ENCODE data around the gene FKBP14. TPM values are rescaled to one million over a fixed set of nuclear protein-coding genes. Genes with fewer than 3 reads are reported as not detected.
"Not testable (repeated sequence)": the region's sequence is repeated elsewhere in the genome, so short reads cannot be mapped to it uniquely, and the experiment has no call there.

Gene FKBP14
- total and polyA plus RNA-seq, 5 experiments from 2014 or later: 0.44 to 5.7 (median 1.7) TPM

DNA sequence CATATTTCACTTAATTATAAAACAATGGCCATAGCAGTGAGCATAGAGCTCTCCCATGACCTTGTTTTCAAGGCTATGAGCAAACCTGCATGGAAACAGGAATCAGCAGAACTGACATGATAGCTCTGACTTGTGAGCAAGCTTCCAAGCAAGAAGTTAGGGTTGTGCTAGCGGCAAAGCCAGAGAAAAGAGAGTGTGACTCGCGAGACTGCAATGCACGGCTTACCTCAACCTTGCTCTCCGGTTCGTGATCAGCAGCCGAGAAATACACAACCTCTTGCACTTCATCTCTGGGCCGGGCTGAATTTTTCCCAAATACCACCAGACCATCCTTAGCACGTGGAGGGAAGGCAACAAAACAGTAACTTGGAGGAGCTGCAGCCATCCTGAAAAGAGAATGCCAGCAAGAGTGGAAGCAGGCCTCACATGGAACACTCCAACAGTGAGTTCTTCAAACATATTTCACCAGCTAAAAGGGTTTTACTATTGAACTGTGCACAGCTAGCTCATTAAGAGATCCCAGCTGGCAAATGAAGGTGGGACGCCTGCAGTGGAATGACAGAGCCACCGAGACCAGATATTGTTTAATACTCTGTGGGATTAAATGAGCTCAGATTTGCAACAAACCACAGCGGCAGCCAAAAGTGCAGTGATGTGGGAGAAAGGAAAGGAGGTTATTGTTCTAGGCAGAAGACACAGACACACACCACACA, 57.7 kb downstream of the FKBP14 start:
- peaks cover 0 to 21% (median 6%) of the 10 kb centered on the region in 3 donors for H3K36me3 Mint-ChIP-seq
- POLR2A ChIA-PET: interaction anchor here (1.2 kb wide), 1 partner anchor 14 kb away, joined by 3 read pairs; no protein-coding TSS in a partner anchor
- no peaks in the 10 kb centered on the region for H3K9me3 Mint-ChIP-seq
- peak overlapping the region in 2 of 10 donors; percentile 4 to 33 for H3K4me3 Mint-ChIP-seq
- no peak overlapping the region for H3K27ac Mint-ChIP-seq
- DNase-seq (no peak), ATAC-seq (no peak)
- H3K4me1 Mint-ChIP-seq: peaks cover 14 to 30% (median 25%) of the 10 kb centered on the region in 4 donors
- H3K27me3 Mint-ChIP-seq: peaks cover 0 to 4% (median 0%) of the 10 kb centered on the region in 5 donors

DNA sequence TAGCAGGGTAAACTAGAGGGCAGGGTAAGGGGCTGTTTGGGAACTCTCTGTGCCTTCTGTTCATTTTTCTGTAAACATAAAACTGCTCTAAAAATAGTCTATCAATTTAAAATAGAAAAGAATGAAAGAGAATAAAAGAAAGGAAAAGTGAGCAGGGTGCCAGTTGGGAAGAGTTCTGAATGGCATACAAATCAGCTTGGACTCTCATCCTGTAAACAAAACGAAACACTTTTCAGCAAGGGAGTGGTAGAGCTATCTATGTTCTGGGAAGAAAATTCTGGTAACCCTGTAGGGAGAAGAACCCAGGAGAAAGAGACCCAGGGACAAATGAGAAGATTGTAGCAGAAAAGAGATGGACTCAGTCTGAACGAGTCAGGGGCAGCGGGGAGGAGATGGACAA, 61.5 kb downstream of the FKBP14 start:
- H3K27me3 Mint-ChIP-seq: peaks cover 0 to 3% (median 0%) of the 10 kb centered on the region in 5 donors
- H3K4me3 Mint-ChIP-seq: no peak overlapping the region
- POLR2A ChIA-PET: no interaction called here
- H3K9me3 Mint-ChIP-seq: no peaks in the 10 kb centered on the region
- H3K27ac Mint-ChIP-seq: no peak overlapping the region
- H3K4me1 Mint-ChIP-seq: peaks cover 10 to 17% (median 15%) of the 10 kb centered on the region in 4 donors
- peaks cover 0 to 24% (median 4%) of the 10 kb centered on the region in 3 donors for H3K36me3 Mint-ChIP-seq
- DNase-seq (no peak), ATAC-seq (no peak)

DNA sequence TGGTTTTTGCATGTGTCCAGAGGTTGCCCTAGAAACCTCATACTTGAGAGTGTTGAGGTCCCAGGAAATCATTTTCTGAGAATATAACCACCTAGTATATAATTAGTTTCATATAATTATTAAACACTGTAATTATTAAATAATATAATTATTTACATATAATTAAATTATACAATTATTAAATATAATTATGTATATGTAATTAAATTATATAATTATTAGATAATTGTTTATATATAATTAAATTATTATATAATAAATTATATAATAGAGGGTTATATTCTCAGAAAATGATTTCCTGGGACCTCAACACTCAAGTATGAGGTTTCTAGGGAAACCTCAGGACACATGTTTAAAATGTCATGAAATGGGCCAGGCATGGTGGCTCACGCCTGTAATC, 64.5 kb downstream of the FKBP14 start:
- Mint-ChIP-seq H3K4me3 (no peak overlapping the region), H3K27me3 (no peaks in the 10 kb centered on the region), H3K27ac (no peak overlapping the region), H3K4me1 (peaks cover 5 to 6% (median 5%) of the 10 kb centered on the region in 4 donors), H3K9me3 (no peaks in the 10 kb centered on the region), H3K36me3 (peaks cover 0 to 20% (median 6%) of the 10 kb centered on the region in 3 donors)
- POLR2A ChIA-PET: no interaction called here
- ATAC-seq (no peak), DNase-seq (no peak)

DNA sequence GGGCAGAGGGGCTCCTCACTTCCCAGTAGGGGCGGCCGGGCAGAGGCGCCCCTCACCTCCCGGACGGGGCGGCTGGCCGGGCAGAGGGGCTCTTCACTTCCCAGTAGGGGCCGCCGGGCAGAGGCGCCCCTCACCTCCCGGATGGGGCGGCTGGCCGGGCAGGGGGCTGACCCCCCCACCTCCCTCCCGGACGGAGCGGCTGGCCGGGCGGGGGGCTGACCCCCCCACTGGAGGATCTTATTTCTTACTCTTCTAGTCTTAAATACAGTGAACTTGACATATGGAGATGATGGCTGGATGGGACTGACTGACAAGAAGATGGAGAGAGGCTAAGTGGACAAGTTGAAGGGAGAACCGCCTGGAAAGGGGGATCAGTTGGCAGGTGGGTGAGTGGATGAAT, 64.9 kb downstream of the FKBP14 start:
- H3K9me3 Mint-ChIP-seq, DNase-seq, ATAC-seq, H3K4me3 Mint-ChIP-seq, H3K4me1 Mint-ChIP-seq, H3K27ac Mint-ChIP-seq, H3K27me3 Mint-ChIP-seq, POLR2A ChIA-PET: not testable (repeated sequence)
- peaks cover 0 to 18% (median 6%) of the 10 kb centered on the region in 3 donors for H3K36me3 Mint-ChIP-seq

Other genes with a start within 250 kb of the FKBP14 start
- under 1 TPM in 1 of 2 experiments, not detected in 1; 0.10 TPM for gene WIPF3, start 220.2 kb downstream of the FKBP14 start, total RNA-seq
- under 1 TPM in 1 of 3 donors, not detected in 2; 0.05 TPM for gene WIPF3, start 220.2 kb downstream of the FKBP14 start, polyA plus RNA-seq
- 10 to 100 TPM; 16.3 to 17.3 TPM for gene SCRN1, start 36.9 kb downstream of the FKBP14 start, total RNA-seq
- gene SCRN1, start 36.9 kb downstream of the FKBP14 start, polyA plus RNA-seq: 10 to 100 TPM in 1 of 3 donors, 1 to 10 TPM in 2; 8.3 to 13.7 (median 9.2) TPM
- gene PLEKHA8, start 1.7 kb upstream of the FKBP14 start, total RNA-seq: 10 to 100 TPM in 1 of 2 experiments, 1 to 10 TPM in 1; 9.6 to 11.9 TPM
- gene PLEKHA8, start 1.7 kb upstream of the FKBP14 start, polyA plus RNA-seq: 1 to 10 TPM; 2.7 to 4.9 (median 4.2) TPM
- gene MTURN, start 108.3 kb upstream of the FKBP14 start, total RNA-seq: 10 to 100 TPM; 16.5 to 18.0 TPM
- 1 to 10 TPM; 1.4 to 5.2 (median 3.3) TPM for gene MTURN, start 108.3 kb upstream of the FKBP14 start, polyA plus RNA-seq

All from naive thymus-derived CD8-positive, alpha-beta T cell (primary cell).